Measurements from ENCODE around the gene CDC14B.
"Not testable (repeated sequence)": the region's sequence is repeated elsewhere in the genome, so short reads cannot be mapped to it uniquely, and the experiment has no call there.

The CDC14B gene

GRCh38 chr9:96505316-96505991, 114.2 kb downstream of the CDC14B start:
- no peak for DNase-seq (ENCODE audit: extremely low read depth, low read depth)
- TF ChIP-seq, protein P1, sequence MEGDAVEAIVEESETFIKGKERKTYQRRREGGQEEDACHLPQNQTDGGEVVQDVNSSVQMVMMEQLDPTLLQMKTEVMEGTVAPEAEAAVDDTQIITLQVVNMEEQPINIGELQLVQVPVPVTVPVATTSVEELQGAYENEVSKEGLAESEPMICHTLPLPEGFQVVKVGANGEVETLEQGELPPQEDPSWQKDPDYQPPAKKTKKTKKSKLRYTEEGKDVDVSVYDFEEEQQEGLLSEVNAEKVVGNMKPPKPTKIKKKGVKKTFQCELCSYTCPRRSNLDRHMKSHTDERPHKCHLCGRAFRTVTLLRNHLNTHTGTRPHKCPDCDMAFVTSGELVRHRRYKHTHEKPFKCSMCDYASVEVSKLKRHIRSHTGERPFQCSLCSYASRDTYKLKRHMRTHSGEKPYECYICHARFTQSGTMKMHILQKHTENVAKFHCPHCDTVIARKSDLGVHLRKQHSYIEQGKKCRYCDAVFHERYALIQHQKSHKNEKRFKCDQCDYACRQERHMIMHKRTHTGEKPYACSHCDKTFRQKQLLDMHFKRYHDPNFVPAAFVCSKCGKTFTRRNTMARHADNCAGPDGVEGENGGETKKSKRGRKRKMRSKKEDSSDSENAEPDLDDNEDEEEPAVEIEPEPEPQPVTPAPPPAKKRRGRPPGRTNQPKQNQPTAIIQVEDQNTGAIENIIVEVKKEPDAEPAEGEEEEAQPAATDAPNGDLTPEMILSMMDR (IDR thresholded peaks at IDR 0.05; ENCODE audit: low read depth, low read length, missing control alignments) = no peak
- H3K4me3 ChIP-seq (replicated peaks; ENCODE audit: low read depth, low read length) = no peak overlapping the region

- no peak for DNase-seq (ENCODE audit: extremely low read depth, low read depth)
- TF ChIP-seq, protein P1 (IDR thresholded peaks at IDR 0.05; ENCODE audit: low read depth, low read length, missing control alignments) = no peak
- H3K4me3 ChIP-seq (replicated peaks; ENCODE audit: low read depth, low read length) = no peak overlapping the region
Observed at GRCh38 chr9:96503918-96504317, 115.7 kb downstream of the CDC14B start.

- not testable (repeated sequence) for H3K4me3 ChIP-seq (replicated peaks; ENCODE audit: low read depth, low read length); DNase-seq (ENCODE audit: extremely low read depth, low read depth)
Observed at GRCh38 chr9:96503374-96503748, 116.3 kb downstream of the CDC14B start.

DNA sequence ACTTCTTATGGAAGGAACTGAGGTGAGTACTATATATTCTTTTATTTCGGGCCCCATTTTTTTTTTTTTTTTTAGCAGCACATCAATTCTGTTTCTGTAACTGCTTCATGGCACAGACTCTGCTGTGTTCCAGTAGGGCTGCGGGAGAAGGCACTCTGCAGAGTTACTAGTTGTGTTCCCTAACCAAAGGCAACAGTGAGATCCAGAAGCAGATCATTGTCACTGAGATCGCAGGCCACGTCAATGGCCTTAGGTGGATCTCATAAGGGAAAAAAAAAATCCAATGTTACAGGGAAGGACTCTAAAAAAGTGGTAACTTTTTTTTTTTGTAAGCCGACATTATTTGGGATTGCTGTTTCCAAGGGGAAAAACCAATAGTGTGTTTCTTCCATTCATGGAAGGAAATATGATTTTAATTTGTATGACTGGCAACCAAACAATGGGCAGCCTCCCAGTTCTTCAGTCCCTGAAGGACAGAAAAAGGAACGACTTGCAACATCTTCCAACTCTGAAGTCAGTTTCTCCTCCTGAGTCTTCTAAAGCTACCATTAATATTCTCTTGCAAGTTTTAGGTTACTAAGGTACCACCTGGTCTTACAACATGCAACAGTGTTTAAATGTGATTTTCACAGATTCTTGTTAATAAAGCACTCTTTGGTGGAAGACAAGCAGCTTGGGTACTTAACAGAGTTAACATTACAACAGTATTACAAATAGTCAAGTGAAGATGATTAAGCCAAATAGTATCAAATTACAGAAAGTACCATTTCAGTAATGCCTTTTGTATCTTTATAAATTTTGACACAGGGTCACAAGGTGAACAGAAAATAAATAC, 116.9 kb downstream of the CDC14B start:
- TF ChIP-seq, protein P1 (IDR thresholded peaks at IDR 0.05; ENCODE audit: low read depth, low read length, missing control alignments) = no peak
- no peak for DNase-seq (ENCODE audit: extremely low read depth, low read depth)
- no peak overlapping the region for H3K4me3 ChIP-seq (replicated peaks; ENCODE audit: low read depth, low read length)

DNA sequence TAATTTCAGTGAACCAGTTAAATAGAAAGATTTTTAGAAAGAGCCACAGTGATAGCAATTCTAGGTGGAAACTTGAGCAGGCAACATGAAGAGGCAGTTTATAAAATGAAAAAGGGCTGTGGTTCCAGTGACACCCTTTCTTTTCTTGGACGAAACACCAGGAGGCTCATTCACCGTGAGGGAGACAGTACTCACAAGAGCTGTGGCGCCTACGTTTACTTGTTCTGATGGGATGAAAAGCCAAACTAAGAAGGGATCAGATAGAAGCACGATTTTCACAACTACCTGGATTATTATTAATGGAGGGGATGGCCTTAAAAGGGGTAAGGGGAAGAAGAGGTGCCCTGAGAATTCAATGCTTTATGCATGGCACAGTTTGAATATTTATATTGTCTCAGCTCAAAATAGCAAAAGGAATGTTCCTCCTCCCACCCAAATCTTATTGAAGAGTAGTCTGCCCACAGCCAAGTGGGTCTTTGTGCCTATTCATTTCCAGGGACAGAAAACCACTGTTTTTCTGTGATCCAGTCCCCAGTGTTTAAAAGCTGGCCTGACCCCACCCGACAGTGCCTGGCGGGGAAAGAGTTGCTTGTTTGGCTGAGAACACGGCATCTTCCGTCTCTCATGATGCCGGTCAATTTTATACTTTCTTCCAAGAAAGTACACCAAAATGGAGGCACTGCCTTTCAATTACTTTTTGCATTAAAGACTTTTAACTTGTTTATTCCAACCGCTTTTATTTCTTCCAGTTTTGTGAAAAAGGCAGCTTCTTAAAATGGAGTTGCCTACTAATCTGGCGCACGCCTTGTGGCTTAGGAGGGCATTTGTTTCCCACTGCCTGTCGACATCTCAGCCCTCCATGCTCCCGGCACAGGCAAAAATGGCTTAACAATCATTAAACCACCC, 117.8 kb downstream of the CDC14B start:
- no peak for DNase-seq (ENCODE audit: extremely low read depth, low read depth)
- no peak overlapping the region for H3K4me3 ChIP-seq (replicated peaks; ENCODE audit: low read depth, low read length)
- TF ChIP-seq, protein P1 (IDR thresholded peaks at IDR 0.05; ENCODE audit: low read depth, low read length, missing control alignments) = no peak

- H3K4me3 ChIP-seq (replicated peaks; ENCODE audit: low read depth, low read length) = no peak overlapping the region
- TF ChIP-seq, protein P1 (IDR thresholded peaks at IDR 0.05; ENCODE audit: low read depth, low read length, missing control alignments) = no peak
- no peak for DNase-seq (ENCODE audit: extremely low read depth, low read depth)
Observed at GRCh38 chr9:96500696-96501632, 118.7 kb downstream of the CDC14B start.
